Neural progenitor cell (in vitro differentiated cells): Measurements from ENCODE around the gene TDRD9. TPM values are rescaled to one million over a fixed set of nuclear protein-coding genes. Genes with fewer than 3 reads are reported as not detected.

Experiments used
- DNase-seq: peaks from one replicate; pipeline ENCODE4 v3.0.0-alpha.2; 2016; ENCODE audit warnings: low spot score
- H2AFZ ChIP-seq: fragments of 200-600 bp; sonication (generic); replicated peaks from 2 replicates; pipeline ENCODE4 v1.6.1; 2016; ENCODE audit warnings: antibody characterized with exemption
- H3F3A ChIP-seq: fragments of 200-600 bp; sonication (generic); 2 replicates; pipeline ENCODE4 v1.6.1; 2016; ENCODE audit warnings: antibody characterized with exemption, low read depth
- H3K27ac ChIP-seq: fragments of 200-600 bp; sonication (generic); 2 replicates; pipeline ENCODE4 v1.5.1; 2016; ENCODE audit warnings: mild to moderate bottlenecking
- H3K27me3 ChIP-seq: fragments of 200-600 bp; sonication (generic); 2 replicates; pipeline ENCODE4 v1.6.1; 2016; ENCODE audit warnings: mild to moderate bottlenecking, moderate library complexity
- H3K36me3 ChIP-seq: fragments of 200-600 bp; sonication (generic); 2 replicates; pipeline ENCODE4 v1.5.1; 2016
- H3K4me1 ChIP-seq: fragments of 200-600 bp; sonication (generic); 2 replicates; pipeline ENCODE4 v1.6.1; 2016; ENCODE audit warnings: mixed run types
- H3K4me2 ChIP-seq: fragments of 200-600 bp; sonication (generic); 2 replicates; pipeline ENCODE4 v1.6.1; 2016
- H3K4me3 ChIP-seq: fragments of 200-600 bp; sonication (generic); 2 replicates; pipeline ENCODE4 v1.5.1; 2016
- H3K79me2 ChIP-seq: fragments of 200-600 bp; sonication (generic); 2 replicates; pipeline ENCODE4 v1.6.1; 2016; ENCODE audit warnings: low read depth
- H3K9ac ChIP-seq: fragments of 200-600 bp; sonication (generic); 2 replicates; pipeline ENCODE4 v1.6.1; 2016
- H3K9me3 ChIP-seq: fragments of 200-600 bp; sonication (generic); 2 replicates; pipeline ENCODE4 v1.5.1; 2016; ENCODE audit warnings: low read depth
- H4K20me1 ChIP-seq: fragments of 200-600 bp; sonication (generic); 2 replicates; pipeline ENCODE4 v1.6.1; 2016; ENCODE audit warnings: low read depth
- H3K27ac Mint-ChIP-seq: 3 replicates; pipeline ENCODE4 v1.8.0; 2021; ENCODE audit warnings: mixed read lengths
- H3K27me3 Mint-ChIP-seq: 2 replicates; pipeline ENCODE4 v1.8.0; 2022; ENCODE audit warnings: low read depth, mild to moderate bottlenecking, inconsistent platforms, moderate library complexity, mixed read lengths; ENCODE audit not compliant: insufficient read depth
- H3K36me3 Mint-ChIP-seq: 3 replicates; pipeline ENCODE4 v1.8.0; 2021; ENCODE audit warnings: mixed read lengths
- H3K4me1 Mint-ChIP-seq: 3 replicates; pipeline ENCODE4 v1.8.0; 2021; ENCODE audit warnings: mixed read lengths
- H3K4me3 Mint-ChIP-seq: 3 replicates; pipeline ENCODE4 v1.8.0; 2021; ENCODE audit warnings: mild to moderate bottlenecking, moderate library complexity, mixed read lengths
- H3K9me3 Mint-ChIP-seq: 3 replicates; pipeline ENCODE4 v1.8.0; 2020; ENCODE audit warnings: mixed read lengths
- EZH2 ChIP-seq: fragments of 200-600 bp; sonication (generic); IDR thresholded peaks from 2 replicates; pipeline ENCODE4 v1.6.1; 2017; ENCODE audit warnings: antibody characterized with exemption, mild to moderate bottlenecking, moderate library complexity
- EZH2phosphoT487 ChIP-seq: fragments of 200-600 bp; sonication (generic); IDR thresholded peaks from 2 replicates; pipeline ENCODE4 v1.6.1; 2017; ENCODE audit warnings: antibody characterized with exemption
- total RNA-seq: library from RNA; depleted of rRNA; stranded (reverse); fragments of >200 nt; gene quantifications from 2 replicates; pipeline ENCODE4 v1.2.3, GENCODE V29; 2015; ENCODE audit warnings: low replicate concordance
- TF ChIP-seq, protein P1 (sequence below): fragments of 200-600 bp; sonication (generic); IDR thresholded peaks from 2 replicates; pipeline ENCODE4 v1.5.1; 2017; ENCODE audit warnings: antibody characterized with exemption, mild to moderate bottlenecking

TDRD9 gene
- total RNA-seq, 1 donor from 2014 or later = not detected

DNA sequence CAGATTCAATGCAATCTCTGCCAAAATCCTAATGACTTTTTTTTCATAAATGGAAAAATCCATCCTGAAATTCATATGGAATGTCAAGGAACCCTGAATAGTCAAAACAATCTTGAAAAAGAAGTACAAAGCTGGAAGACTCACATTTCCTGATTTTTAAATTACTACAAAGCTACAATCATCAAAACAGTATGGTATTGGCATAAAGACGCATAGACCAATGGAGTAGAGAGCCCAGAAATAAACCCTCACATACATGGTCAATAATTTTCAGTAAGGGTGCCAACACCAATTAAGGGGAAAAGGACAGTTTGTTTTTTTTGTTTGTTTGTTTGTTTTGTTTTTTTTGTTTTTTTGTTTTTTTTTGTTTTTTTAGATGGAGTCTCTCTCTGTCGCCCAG lies 18.7 kb downstream of the TDRD9 start:
- Histone ChIP-seq H3F3A (no peaks in the 10 kb centered on the region), H3K27ac (no peak overlapping the region), H3K4me3 (no peak overlapping the region), H3K27me3 (peaks cover 9% of the 10 kb centered on the region), H3K4me2 (no peak overlapping the region), H3K79me2 (no peaks in the 10 kb centered on the region), H3K9me3 (peaks cover 6% of the 10 kb centered on the region), H3K4me1 (no peaks in the 10 kb centered on the region), H4K20me1 (no peaks in the 10 kb centered on the region), H3K9ac (no peak overlapping the region), H2AFZ (no peak overlapping the region), H3K36me3 (no peaks in the 10 kb centered on the region)
- H3K36me3 Mint-ChIP-seq = no peaks in the 10 kb centered on the region
- peaks cover 2% of the 10 kb centered on the region for H3K27me3 Mint-ChIP-seq
- DNase-seq = no peak
- H3K4me1 Mint-ChIP-seq = no peaks in the 10 kb centered on the region
- no peak overlapping the region for H3K27ac Mint-ChIP-seq
- TF ChIP-seq EZH2 = no peak
- TF ChIP-seq, protein P1, sequence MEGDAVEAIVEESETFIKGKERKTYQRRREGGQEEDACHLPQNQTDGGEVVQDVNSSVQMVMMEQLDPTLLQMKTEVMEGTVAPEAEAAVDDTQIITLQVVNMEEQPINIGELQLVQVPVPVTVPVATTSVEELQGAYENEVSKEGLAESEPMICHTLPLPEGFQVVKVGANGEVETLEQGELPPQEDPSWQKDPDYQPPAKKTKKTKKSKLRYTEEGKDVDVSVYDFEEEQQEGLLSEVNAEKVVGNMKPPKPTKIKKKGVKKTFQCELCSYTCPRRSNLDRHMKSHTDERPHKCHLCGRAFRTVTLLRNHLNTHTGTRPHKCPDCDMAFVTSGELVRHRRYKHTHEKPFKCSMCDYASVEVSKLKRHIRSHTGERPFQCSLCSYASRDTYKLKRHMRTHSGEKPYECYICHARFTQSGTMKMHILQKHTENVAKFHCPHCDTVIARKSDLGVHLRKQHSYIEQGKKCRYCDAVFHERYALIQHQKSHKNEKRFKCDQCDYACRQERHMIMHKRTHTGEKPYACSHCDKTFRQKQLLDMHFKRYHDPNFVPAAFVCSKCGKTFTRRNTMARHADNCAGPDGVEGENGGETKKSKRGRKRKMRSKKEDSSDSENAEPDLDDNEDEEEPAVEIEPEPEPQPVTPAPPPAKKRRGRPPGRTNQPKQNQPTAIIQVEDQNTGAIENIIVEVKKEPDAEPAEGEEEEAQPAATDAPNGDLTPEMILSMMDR = no peak
- TF ChIP-seq EZH2phosphoT487 = no peak
- no peak overlapping the region for H3K4me3 Mint-ChIP-seq
- peaks cover 9% of the 10 kb centered on the region for H3K9me3 Mint-ChIP-seq

DNA sequence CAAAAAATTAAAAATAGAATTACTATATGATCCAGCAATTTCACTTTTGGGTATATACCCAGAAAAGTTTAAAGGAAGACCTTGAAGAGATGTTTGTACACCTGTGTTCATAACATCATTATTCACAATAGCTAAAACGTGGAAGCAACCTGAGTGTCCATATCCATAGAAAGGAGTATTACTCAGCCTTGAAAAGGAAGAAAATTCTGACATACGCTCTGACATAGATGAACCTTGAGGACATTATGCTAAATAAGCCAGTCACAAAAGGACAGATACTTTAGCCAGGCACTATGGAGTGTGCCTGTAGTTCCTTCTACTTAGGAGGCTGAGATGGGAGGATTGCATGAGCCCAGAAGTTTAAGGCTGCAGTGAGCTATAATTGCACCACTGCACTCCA lies 20.2 kb downstream of the TDRD9 start:
- H3K4me3 Mint-ChIP-seq = no peak overlapping the region
- no peak for DNase-seq
- H3K4me1 ChIP-seq = no peaks in the 10 kb centered on the region

DNA sequence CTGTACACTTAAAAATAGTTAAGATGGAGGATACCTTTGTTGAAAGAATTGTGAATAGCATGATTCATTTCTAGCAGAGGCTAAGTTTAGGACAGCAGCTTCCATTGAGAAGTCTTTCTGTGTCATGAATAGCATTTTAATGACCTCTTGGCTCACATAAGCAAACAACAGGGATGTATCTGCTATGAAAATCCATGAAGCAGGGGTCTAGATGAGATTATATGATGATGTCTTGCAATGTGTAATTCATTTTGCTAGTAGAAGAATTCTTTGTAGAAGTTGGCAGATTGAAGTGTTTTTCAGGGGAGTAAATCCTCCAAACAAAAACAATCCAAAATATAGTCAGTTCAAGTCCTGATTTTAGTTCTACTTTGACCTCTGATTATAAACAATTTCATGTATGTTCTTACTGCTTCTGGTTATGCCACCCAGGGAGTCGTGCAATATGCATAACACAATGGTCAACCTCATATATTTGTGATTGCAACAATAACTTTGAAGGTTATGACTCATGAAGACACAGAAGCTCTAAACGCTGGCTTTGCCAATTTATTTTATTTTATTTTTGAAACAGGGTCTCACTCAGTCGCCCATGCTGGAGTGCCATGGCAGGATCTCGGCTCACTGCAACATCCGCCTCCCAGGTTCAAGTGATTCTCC lies 21.0 kb downstream of the TDRD9 start:
- Histone ChIP-seq H4K20me1 (no peaks in the 10 kb centered on the region), H3K9me3 (peaks cover 6% of the 10 kb centered on the region), H3F3A (no peaks in the 10 kb centered on the region), H3K27me3 (no peaks in the 10 kb centered on the region), H3K4me2 (no peak overlapping the region), H3K79me2 (no peaks in the 10 kb centered on the region), H2AFZ (no peak overlapping the region), H3K4me1 (no peaks in the 10 kb centered on the region), H3K4me3 (no peak overlapping the region), H3K27ac (no peak overlapping the region), H3K36me3 (no peaks in the 10 kb centered on the region), H3K9ac (no peak overlapping the region)
- DNase-seq = no peak
- H3K4me3 Mint-ChIP-seq = no peak overlapping the region
- no peaks in the 10 kb centered on the region for H3K4me1 Mint-ChIP-seq
- H3K27me3 Mint-ChIP-seq = no peaks in the 10 kb centered on the region
- H3K9me3 Mint-ChIP-seq = peaks cover 9% of the 10 kb centered on the region
- peaks cover under 1% of the 10 kb centered on the region for H3K36me3 Mint-ChIP-seq
- TF ChIP-seq, protein P1 = no peak
- no peak for TF ChIP-seq EZH2phosphoT487
- TF ChIP-seq EZH2 = no peak
- H3K27ac Mint-ChIP-seq = no peak overlapping the region

More for the DNA sequence above, 20.2 kb downstream of the TDRD9 start:
- Histone ChIP-seq H3K27ac (no peak overlapping the region), H3K9me3 (peaks cover 6% of the 10 kb centered on the region), H3K36me3 (no peaks in the 10 kb centered on the region), H3K9ac (no peak overlapping the region), H3K4me2 (no peak overlapping the region), H3F3A (no peaks in the 10 kb centered on the region), H3K79me2 (no peaks in the 10 kb centered on the region), H3K4me3 (no peak overlapping the region), H4K20me1 (no peaks in the 10 kb centered on the region), H2AFZ (no peak overlapping the region), H3K27me3 (no peaks in the 10 kb centered on the region)
- no peaks in the 10 kb centered on the region for H3K4me1 Mint-ChIP-seq
- H3K27ac Mint-ChIP-seq = no peak overlapping the region
- H3K9me3 Mint-ChIP-seq = peaks cover 9% of the 10 kb centered on the region
- no peaks in the 10 kb centered on the region for H3K36me3 Mint-ChIP-seq
- TF ChIP-seq EZH2phosphoT487 (no peak), EZH2 (no peak)
- TF ChIP-seq, protein P1 = no peak
- peaks cover 2% of the 10 kb centered on the region for H3K27me3 Mint-ChIP-seq
